ENCODE results near the gene PHACTR1.

The PHACTR1 gene

GRCh38 chr6:12865117-12865516 lies 148.6 kb downstream of the PHACTR1 start:
- no peak for DNase-seq

DNA sequence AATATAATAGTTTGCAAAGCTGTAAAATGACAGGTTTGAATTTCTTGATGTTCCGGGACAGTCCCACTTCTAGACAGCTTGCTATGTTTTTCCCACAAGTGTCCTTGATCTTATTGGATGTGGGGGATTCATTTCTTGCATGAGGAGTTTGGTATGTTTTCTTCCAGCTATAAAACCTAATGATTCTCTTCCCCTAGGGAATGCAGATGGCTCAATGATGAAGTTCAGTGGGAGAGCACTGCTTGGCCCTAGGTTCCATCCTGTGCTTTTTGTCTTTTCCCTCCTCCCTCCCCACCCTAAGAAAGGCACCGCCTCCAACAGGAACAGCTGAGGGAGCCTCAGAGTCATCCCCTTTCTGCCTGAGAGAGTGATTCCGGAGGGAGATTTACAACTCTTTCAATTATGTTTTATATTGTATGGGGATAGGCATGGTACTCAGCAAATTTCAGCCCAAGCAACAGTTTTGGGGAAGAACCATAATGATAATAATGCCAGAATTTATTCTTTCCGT lies 149.2 kb downstream of the PHACTR1 start:
- DNase-seq: no peak

- DNase-seq: no peak
Observed at GRCh38 chr6:12866422-12867029, 150.0 kb downstream of the PHACTR1 start.

- peak; percentile 2 for DNase-seq
Observed at GRCh38 chr6:12869816-12870432, 153.4 kb downstream of the PHACTR1 start.

- no peak for DNase-seq
Observed at GRCh38 chr6:12873691-12874090, 157.1 kb downstream of the PHACTR1 start.

GRCh38 chr6:12875051-12875450 lies 158.5 kb downstream of the PHACTR1 start:
- no peak for DNase-seq

DNA sequence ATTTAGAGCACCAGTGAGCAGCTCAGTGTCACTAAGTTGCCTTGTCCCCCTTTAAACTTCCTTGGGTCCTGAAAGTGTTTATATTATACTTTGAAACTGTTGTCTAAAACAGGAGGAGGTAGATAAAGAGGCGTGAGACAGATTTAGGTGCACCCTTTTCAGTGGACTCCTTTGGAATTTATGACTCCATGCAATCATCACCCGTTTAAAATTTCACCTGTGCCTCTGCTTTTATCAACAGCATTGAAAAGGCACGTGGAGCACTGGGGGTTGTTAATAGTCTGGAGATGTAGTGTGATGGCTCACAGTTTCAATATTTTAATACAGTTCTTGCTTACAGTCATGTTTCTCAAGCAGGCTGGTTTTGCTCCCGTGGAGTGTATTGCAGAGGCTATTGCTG lies 162.2 kb downstream of the PHACTR1 start:
- no peak for DNase-seq

DNA sequence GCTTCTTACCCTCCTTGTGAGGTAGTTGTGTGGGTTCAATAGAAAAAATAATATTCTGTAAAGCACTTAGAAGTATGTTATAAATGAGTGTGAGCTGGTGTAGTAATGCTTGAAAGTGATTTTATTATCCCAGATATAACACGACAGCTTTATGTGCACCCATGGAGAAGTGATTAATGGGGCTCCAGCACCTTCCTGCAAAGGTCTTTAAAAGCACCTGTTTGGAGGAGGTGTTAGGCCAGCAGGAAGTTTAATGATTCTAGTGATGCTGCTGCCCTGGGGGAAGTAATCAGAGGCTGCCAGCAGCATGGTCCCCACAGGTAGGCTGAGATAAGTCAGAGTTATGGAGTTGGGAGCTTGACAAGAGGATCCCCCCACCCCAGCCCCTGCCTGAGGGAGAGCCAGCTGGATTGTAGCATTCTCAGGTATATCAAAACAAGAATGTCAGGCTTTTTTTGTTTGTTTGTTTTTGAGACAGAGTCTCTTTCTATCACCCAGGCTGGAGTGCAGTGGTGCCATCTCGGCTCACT lies 166.3 kb downstream of the PHACTR1 start:
- DNase-seq: no peak

- no peak for DNase-seq
Observed at GRCh38 chr6:12884983-12885382, 168.4 kb downstream of the PHACTR1 start.

- no peak for DNase-seq
Observed at GRCh38 chr6:12886961-12887775, 170.6 kb downstream of the PHACTR1 start.

GRCh38 chr6:12890171-12890790 lies 173.7 kb downstream of the PHACTR1 start:
- DNase-seq: no peak

DNA sequence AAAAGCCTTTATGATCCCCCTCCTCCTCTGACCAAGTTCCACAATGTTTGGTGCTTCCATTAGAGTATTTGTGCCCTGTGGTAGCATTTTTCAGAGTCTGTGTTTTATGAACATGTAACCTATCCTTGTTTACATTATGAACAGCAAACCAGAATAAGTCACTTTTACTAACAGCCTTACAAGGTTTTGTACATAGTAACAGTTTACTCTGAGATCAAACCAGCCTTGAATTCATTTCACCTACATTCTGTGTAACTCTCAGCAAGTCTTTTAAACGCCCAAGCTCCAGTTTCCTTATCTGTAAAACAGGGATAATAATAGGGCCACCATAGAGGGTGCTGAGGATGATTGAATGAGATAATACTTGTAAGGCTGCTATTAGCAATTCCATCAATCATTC lies 175.0 kb downstream of the PHACTR1 start:
- no peak for DNase-seq

GRCh38 chr6:12892151-12892550 lies 175.6 kb downstream of the PHACTR1 start:
- DNase-seq: no peak

DNA sequence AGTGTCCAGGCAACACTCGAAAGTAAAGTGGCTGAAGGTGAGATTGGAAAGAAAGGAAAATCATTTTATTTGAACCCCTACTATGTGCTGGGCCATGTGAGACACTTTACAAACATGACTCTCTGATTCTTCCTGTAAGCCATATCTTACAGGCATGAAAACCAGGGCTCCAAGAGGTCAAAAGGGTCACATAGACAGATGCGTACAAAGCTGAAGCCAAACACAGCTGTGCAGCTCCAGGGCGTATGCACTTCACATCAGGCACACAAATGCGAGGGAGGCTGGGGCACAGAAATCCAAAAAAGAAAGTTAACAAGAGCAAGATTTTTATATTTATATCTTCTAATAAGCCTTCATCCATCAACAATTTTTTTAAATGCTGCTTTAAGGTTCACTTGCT lies 176.5 kb downstream of the PHACTR1 start:
- DNase-seq: no peak

- DNase-seq: no peak
Observed at GRCh38 chr6:12895721-12896120, 179.2 kb downstream of the PHACTR1 start.

DNA sequence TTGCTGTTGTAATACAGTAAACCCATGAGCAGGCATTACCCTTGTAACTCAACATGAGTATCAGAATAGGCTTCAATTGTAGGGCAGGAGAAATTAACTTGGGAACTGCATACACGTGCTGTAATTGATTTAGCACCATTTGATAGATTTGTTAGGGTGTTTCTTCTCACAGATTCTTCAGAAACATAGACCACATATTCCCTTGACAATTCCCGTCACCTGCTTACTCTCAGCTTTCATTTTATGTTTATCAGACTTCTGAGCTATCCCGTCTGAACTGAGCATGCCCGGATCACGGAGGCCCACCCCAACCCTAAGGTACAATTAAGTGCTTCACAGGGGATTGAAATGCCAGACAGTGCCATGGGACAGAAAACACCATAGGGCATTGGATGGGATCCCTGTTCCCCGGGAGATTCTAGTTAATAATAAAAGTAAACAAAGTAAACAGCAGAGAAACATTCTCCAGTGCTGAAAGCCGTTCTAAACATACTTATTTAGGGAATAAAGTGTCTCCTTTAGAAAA lies 179.7 kb downstream of the PHACTR1 start:
- no peak for DNase-seq

DNA sequence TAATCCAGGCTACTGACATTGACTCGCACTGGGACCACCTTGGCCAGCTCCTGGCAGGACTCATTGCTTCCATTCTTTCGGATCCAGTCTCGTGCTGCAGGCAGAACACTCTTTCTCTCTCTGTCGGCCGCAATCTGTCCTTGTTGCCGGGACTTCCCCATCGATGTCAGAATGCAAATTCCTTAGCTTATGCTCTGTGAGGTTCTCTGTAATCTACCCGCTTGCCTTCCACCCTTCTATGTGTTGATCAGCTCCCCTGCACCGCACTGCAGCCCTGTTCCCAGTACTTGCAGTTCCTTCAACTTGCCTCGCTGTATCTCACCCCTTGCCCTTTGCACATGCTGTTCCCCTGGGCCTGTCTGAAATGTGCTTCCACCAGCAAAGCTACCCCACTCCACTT lies 182.0 kb downstream of the PHACTR1 start:
- no peak for DNase-seq

DNA sequence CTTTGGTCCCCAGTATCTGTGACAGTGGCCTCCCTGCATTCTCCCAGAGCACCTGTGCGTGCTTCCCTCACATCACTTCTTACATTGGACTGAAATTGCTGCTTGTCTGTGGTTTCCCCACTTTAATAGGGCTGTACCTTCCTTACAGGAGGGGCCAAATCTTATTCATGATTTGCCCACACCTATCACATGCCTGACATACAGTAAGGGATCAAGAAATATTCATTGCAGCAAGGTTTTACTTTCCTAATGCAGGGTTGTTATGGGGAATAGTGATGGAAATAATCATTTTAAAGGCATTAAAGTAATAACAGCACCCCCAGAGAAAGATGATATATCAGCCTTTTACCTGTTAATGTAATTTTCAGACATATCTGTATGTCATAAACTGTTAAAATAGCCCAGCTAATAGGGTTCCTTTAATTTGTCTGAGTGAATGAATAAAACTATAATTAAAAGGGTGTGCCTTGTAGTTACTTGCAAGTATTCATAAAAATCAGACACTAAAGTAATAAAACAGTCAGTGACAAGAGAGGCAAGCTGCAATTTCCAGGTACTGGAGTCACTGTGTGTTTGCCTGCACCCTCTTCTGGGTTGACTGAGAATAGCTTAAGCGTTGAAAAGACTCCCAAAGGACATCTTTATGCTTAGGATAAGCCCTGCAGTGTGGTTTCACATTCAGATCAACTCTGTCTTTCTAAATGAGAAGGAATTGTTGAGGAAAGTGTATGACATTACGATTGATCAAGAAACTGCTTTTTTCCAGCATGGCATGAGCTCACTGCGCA lies 182.7 kb downstream of the PHACTR1 start:
- no peak for DNase-seq

DNA sequence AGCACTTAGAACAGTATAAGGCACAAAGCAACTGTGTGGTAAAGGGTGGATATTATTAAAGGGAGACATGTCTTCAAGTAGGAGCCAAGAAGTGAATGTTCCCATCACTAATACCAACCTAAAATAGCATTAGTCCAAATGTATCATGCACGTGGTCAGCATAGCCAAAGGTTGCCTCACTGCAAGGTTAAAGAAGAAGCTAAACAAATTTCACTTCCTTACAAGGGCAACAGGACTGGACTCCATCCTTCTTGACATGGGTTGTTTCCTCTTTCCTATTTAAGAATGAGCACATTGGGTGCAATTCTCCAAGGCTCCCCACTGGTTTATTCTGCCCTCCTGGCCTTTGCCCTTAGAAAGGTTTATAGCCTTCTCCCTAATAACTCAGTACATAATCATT lies 186.7 kb downstream of the PHACTR1 start:
- DNase-seq: no peak

GRCh38 chr6:12909833-12910232 lies 193.3 kb downstream of the PHACTR1 start:
- no peak for DNase-seq

- DNase-seq: peak; percentile 4
Observed at GRCh38 chr6:12911427-12911826, 194.9 kb downstream of the PHACTR1 start.

DNA sequence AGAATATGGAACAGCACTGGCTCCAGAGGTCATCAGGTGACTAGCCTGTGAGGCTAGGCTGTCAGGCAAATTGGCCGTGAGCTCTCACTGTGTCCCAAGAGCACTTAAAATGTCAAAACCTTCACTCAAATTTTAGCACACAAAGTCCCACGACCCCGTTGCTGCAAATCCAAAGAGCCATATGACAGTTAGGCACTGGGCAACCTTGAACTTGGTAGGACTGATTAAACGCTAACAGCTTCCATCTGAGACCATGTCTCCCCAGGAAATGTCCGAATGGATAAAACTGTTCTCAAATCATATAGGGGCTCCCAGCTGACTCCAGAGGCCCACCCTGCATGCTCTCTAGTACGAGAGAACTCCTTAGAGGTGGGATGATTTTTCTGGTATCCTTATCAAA lies 196.6 kb downstream of the PHACTR1 start:
- no peak for DNase-seq
